ENCODE results near the gene FAM53C.

GRCh38 chr5:138364576-138364975, 26.5 kb downstream of the FAM53C start:
- TF ChIP-seq GATA2 (IDR thresholded peaks at IDR 0.05; ENCODE audit: low read depth, low read length) (no peak), GATA3 (IDR thresholded peaks at IDR 0.05; ENCODE audit: low read depth, low read length) (no peak)
